ENCODE data around the gene C5AR2.
A peak's percentile ranks its signal among the peaks of the same experiment; 100 is the strongest.
"Not testable (repeated sequence)": the region's sequence is repeated elsewhere in the genome, so short reads cannot be mapped to it uniquely, and the experiment has no call there.

The C5AR2 gene

GRCh38 chr19:47331931-47332547 is at the start of gene C5AR2:
Gene C5AR2 (plus strand): TSS chr19:47332175. CDS start chr19:47340800, 8,625 bp downstream.
- no peaks in the 10 kb centered on the region for H3K36me3 ChIP-seq (ENCODE audit: control insufficient read depth, insufficient read depth, low read length)
- no peaks in the 10 kb centered on the region for H3K79me2 ChIP-seq
- no peak within 1 kb of the TSS for H3K4me2 ChIP-seq (ENCODE audit: low read length)
- no peak within 1 kb of the TSS for H2AFZ ChIP-seq
- no peak for TF ChIP-seq CTCF (IDR thresholded peaks at IDR 0.05)
- no peaks in the 10 kb centered on the region for H3K4me1 ChIP-seq
- no peaks in the 10 kb centered on the region for H3K9me3 ChIP-seq (ENCODE audit: control insufficient read depth, low read length)
- H3K27me3 ChIP-seq (ENCODE audit: control insufficient read depth, insufficient read depth, low read length): no peaks in the 10 kb centered on the region
- no peak within 1 kb of the TSS for H3K27ac ChIP-seq
- H3K9ac ChIP-seq: no peak within 1 kb of the TSS
- H3K4me3 ChIP-seq (ENCODE audit: low read depth, low read length): no peak within 1 kb of the TSS

DNA sequence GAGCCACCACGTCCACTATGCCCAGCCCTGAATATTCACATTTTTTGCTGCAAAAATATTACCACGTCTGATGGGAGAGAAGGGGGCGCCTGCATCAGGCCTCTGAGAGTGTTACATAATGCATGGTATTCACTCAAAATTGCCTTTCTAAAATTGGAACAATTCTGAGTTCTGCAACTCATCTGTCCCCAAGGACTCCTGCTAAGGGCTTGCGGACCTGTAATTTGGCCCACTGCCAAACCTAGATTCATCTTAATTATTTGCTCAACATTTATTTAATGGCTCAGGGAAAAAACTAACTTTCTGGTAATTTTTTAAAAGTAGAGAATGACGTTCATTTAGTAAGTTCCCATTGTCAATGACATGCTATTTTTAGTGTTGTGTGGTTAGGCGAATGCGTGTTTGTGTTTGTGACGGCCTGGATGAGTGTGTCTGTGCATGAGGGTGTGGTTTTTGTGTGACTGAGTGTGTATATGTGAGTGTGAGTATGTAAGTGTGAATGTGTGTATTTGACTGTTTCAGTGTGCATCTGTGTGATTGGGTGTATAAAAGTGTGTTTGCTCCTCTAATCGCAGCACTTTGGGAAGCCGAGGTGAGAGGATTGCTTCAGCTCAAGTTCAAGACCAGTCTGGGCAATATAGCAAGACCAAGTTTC is 48.4 kb upstream of the C5AR2 start:
- no peaks in the 10 kb centered on the region for H3K9me3 ChIP-seq (ENCODE audit: control insufficient read depth, low read length)
- H3K27me3 ChIP-seq (ENCODE audit: control insufficient read depth, insufficient read depth, low read length): no peaks in the 10 kb centered on the region
- H3K36me3 ChIP-seq (ENCODE audit: control insufficient read depth, insufficient read depth, low read length): no peaks in the 10 kb centered on the region
- H3K4me2 ChIP-seq (ENCODE audit: low read length): no peak overlapping the region
- H3K27ac ChIP-seq: no peak overlapping the region
- TF ChIP-seq CTCF (IDR thresholded peaks at IDR 0.05): no peak
- no peak overlapping the region for H3K9ac ChIP-seq
- H3K4me1 ChIP-seq: no peaks in the 10 kb centered on the region
- no peak overlapping the region for H2AFZ ChIP-seq
- H3K4me3 ChIP-seq (ENCODE audit: low read depth, low read length): no peak overlapping the region
- no peaks in the 10 kb centered on the region for H3K79me2 ChIP-seq

- Histone ChIP-seq H3K4me3 (ENCODE audit: low read depth, low read length) (no peak overlapping the region), H3K36me3 (ENCODE audit: control insufficient read depth, insufficient read depth, low read length) (no peaks in the 10 kb centered on the region), H3K9me3 (ENCODE audit: control insufficient read depth, low read length) (no peaks in the 10 kb centered on the region), H3K79me2 (no peaks in the 10 kb centered on the region), H3K9ac (no peak overlapping the region), H2AFZ (no peak overlapping the region), H3K4me2 (ENCODE audit: low read length) (no peak overlapping the region), H3K4me1 (peaks cover 7% of the 10 kb centered on the region), H3K27ac (no peak overlapping the region), H3K27me3 (ENCODE audit: control insufficient read depth, insufficient read depth, low read length) (no peaks in the 10 kb centered on the region)
- peak; percentile 96 for TF ChIP-seq CTCF (IDR thresholded peaks at IDR 0.05)
Measured at GRCh38 chr19:47284324-47284899, 47.6 kb upstream of the C5AR2 start.

DNA sequence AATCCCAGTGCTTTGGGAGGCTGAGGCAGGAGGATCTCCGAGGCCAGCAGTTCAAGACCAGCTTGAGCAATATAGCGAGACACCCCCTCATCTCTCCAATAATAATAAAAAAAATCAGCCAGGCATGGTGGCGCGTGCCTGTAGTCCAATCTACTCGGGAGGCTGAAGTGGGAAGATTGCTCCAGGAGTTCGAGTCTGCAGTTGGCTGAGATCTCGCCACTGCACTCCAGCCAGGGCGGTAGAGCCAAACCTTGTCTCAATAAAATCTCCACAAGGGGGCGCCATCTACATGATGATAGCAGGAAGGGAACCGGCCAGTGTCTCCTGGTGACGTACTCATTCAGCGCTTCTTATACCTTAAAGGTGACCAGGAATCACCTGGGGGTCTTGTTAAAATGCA is 35.9 kb upstream of the C5AR2 start:
- no peak overlapping the region for H3K27ac ChIP-seq
- H3K79me2 ChIP-seq: no peaks in the 10 kb centered on the region
- no peak overlapping the region for H3K4me2 ChIP-seq (ENCODE audit: low read length)
- TF ChIP-seq CTCF (IDR thresholded peaks at IDR 0.05): peak; percentile 74
- no peak overlapping the region for H3K9ac ChIP-seq
- H3K4me3 ChIP-seq (ENCODE audit: low read depth, low read length): no peak overlapping the region
- no peak overlapping the region for H2AFZ ChIP-seq
- H3K36me3 ChIP-seq (ENCODE audit: control insufficient read depth, insufficient read depth, low read length): no peaks in the 10 kb centered on the region
- no peaks in the 10 kb centered on the region for H3K9me3 ChIP-seq (ENCODE audit: control insufficient read depth, low read length)
- no peaks in the 10 kb centered on the region for H3K4me1 ChIP-seq
- H3K27me3 ChIP-seq (ENCODE audit: control insufficient read depth, insufficient read depth, low read length): no peaks in the 10 kb centered on the region

- not testable (repeated sequence) for H3K9me3 ChIP-seq (ENCODE audit: control insufficient read depth, low read length); H3K4me1 ChIP-seq; H3K9ac ChIP-seq; H2AFZ ChIP-seq; H3K27ac ChIP-seq; H3K4me3 ChIP-seq (ENCODE audit: low read depth, low read length); H3K4me2 ChIP-seq (ENCODE audit: low read length); H3K27me3 ChIP-seq (ENCODE audit: control insufficient read depth, insufficient read depth, low read length); H3K79me2 ChIP-seq; H3K36me3 ChIP-seq (ENCODE audit: control insufficient read depth, insufficient read depth, low read length)
Measured at GRCh38 chr19:47300867-47301266, 31.1 kb upstream of the C5AR2 start.

All from parathyroid adenoma (tissue), 2 donors.